K562 (cell line): ENCODE results near the gene DET1. TPM values are rescaled to one million over a fixed set of nuclear protein-coding genes. Genes with fewer than 3 reads are reported as not detected.

Source experiments
- E2F8 ChIP-seq: fragments of 450-650 bp; IDR thresholded peaks from 2 replicates; pipeline ENCODE4 v1.7.1; 2018; ENCODE audit warnings: mild to moderate bottlenecking, low read depth; ENCODE audit not compliant: partially characterized antibody
- HNRNPLL ChIP-seq: fragments of 200-400 bp; formaldehyde crosslinking; IDR thresholded peaks from 2 replicates; pipeline ENCODE4 v1.6.1; 2017; ENCODE audit warnings: low read length, low read depth, mild to moderate bottlenecking; ENCODE audit not compliant: poor library complexity, severe bottlenecking
- NKRF ChIP-seq: fragments of 450-650 bp; IDR thresholded peaks from 2 replicates; pipeline ENCODE4 v1.6.1; 2016; ENCODE audit warnings: borderline replicate concordance
- OTX1 ChIP-seq: fragments of 450-650 bp; formaldehyde crosslinking; IDR thresholded peaks from 2 replicates; pipeline ENCODE4 v1.4.0; 2022; ENCODE audit warnings: mild to moderate bottlenecking
- PREB ChIP-seq: sonication (generic); formaldehyde crosslinking; IDR thresholded peaks from 2 replicates; pipeline ENCODE4 v1.8.1; 2023; ENCODE audit warnings: mild to moderate bottlenecking, missing genetic modification reagents
- PTBP1 ChIP-seq: fragments of 200-400 bp; formaldehyde crosslinking; IDR thresholded peaks from 2 replicates; pipeline ENCODE4 v1.6.1; 2017; ENCODE audit warnings: low read depth, low read length
- SMARCB1 ChIP-seq: IDR thresholded peaks from 2 replicates; pipeline ENCODE4 v1.6.1; 2011; ENCODE audit warnings: improper control_type of control experiment, low read depth; ENCODE audit not compliant: insufficient read length
- SRSF1 ChIP-seq: fragments of 200-400 bp; formaldehyde crosslinking; IDR thresholded peaks from 2 replicates; pipeline ENCODE4 v1.6.1; 2017; ENCODE audit warnings: mild to moderate bottlenecking, low read depth, low read length, moderate library complexity
- SRSF7 ChIP-seq: fragments of 200-400 bp; formaldehyde crosslinking; optimal IDR thresholded peaks from 2 replicates; pipeline ENCODE3; 2017; ENCODE audit warnings: mild to moderate bottlenecking, low read depth, low read length
- ZFPM2 ChIP-seq: fragments of 250-450 bp; sonication (Bioruptor Pico); IDR thresholded peaks from 2 replicates; pipeline ENCODE4 v1.5.1; 2022; ENCODE audit warnings: mild to moderate bottlenecking
- ZNF407 ChIP-seq: fragments of 450-650 bp; IDR thresholded peaks from 2 replicates; pipeline ENCODE4 v1.6.1; 2016; ENCODE audit warnings: low read depth
- polyA plus RNA-seq, 8 experiments: library from polyadenylated mRNA; depleted of rRNA in 4 of 8; stranded (reverse) in 5 of 8; unstranded in 3 of 8; fragments of >200 nt; fragmentation: Nextera tagmentation in 2 of 8; fragmentation: Illumina TruSeq in 1 of 8; extraction: Ambion mirVana in 2 of 8; extraction: Trizol in 1 of 8; gene quantifications; 2 replicates each; pipeline versions ENCODE4 v1.2.1 to v1.2.3, GENCODE V29; 2011 to 2014; ENCODE audit warnings: inconsistent platforms in 1 of 8, missing spikeins in 1 of 8
- total RNA-seq, 7 experiments: library from RNA; depleted of rRNA in 6 of 7; stranded (reverse); fragments of >200 nt in 6 of 7; fragmentation: Illumina TruSeq in 2 of 7; extraction: Trizol in 2 of 7; gene quantifications; 2 replicates each; pipeline versions ENCODE4 v1.2.1 to v1.2.3, GENCODE V29; 2011 to 2021; ENCODE audit warnings: low replicate concordance in 1 of 7

DET1 gene
- total and polyA plus RNA-seq, 9 of the 15 experiments (the other 6 are each of a cell fraction or from before 2014, with no cell fraction given) = 4.2 to 8.1 (median 6.0) TPM

- TF ChIP-seq ZNF407 (peak; percentile 97), NKRF (peak; percentile 96), SRSF1 (no peak), SRSF7 (no peak), ZFPM2 (no peak), PTBP1 (no peak), E2F8 (no peak), SMARCB1 (no peak), OTX1 (CRISPR knock-in tag) (no peak), PREB (CRISPR knock-in tag) (0 out of 2 replicates have a peak, but pooled peaks have one; percentile 67), HNRNPLL (peak; percentile 58)
Observed at GRCh38 chr15:88467073-88467934, 79.2 kb downstream of the DET1 start, which contains the start of the genes MRPL46 and MRPS11 (continued).
